HepG2 (cell line): ENCODE results near the gene CATSPERD. TPM values are rescaled to one million over a fixed set of nuclear protein-coding genes. Genes with fewer than 3 reads are reported as not detected.

Experiments used
- ARHGAP35 ChIP-seq: sonication (generic); formaldehyde crosslinking; IDR thresholded peaks from 2 replicates; pipeline ENCODE4 v1.9.0; 2022; ENCODE audit warnings: mild to moderate bottlenecking, inconsistent platforms, moderate library complexity, missing genetic modification reagents, borderline replicate concordance
- HOXA7 ChIP-seq: sonication (generic); formaldehyde crosslinking; IDR thresholded peaks from 2 replicates; pipeline ENCODE4 v1.8.1; 2022; ENCODE audit warnings: mild to moderate bottlenecking, missing genetic modification reagents, moderate library complexity
- JARID2 ChIP-seq: sonication (generic); formaldehyde crosslinking; IDR thresholded peaks from 2 replicates; pipeline ENCODE4 v1.8.1; 2023; ENCODE audit warnings: missing genetic modification reagents, inconsistent platforms; ENCODE audit not compliant: insufficient replicate concordance
- JUN ChIP-seq: sonication (generic); formaldehyde crosslinking; IDR thresholded peaks from 2 replicates; pipeline ENCODE4 v1.4.0; 2020; ENCODE audit warnings: mild to moderate bottlenecking, missing genetic modification reagents
- MYC ChIP-seq: sonication (generic); formaldehyde crosslinking; IDR thresholded peaks from 2 replicates; pipeline ENCODE4 v1.9.0; 2021; ENCODE audit warnings: missing genetic modification reagents, borderline replicate concordance
- NCOA5 ChIP-seq: sonication (generic); formaldehyde crosslinking; IDR thresholded peaks from 2 replicates; pipeline ENCODE4 v1.4.0; 2020; ENCODE audit warnings: missing genetic modification reagents
- NFRKB ChIP-seq: fragments of 450-650 bp; IDR thresholded peaks from 2 replicates; pipeline ENCODE4 v1.6.1; 2017
- RNF2 ChIP-seq: fragments of 450-650 bp; conservative IDR thresholded peaks from 2 replicates; pipeline ENCODE4 v1.6.1; 2016; ENCODE audit warnings: low read depth
- U2AF1 ChIP-seq: fragments of 200-400 bp; formaldehyde crosslinking; optimal IDR thresholded peaks from 2 replicates; pipeline ENCODE3; 2017; ENCODE audit warnings: mild to moderate bottlenecking, low read depth, low read length
- ZNF143 ChIP-seq: sonication (generic); formaldehyde crosslinking; IDR thresholded peaks from 2 replicates; pipeline ENCODE4 v1.4.0; 2020; ENCODE audit warnings: missing genetic modification reagents
- ZNF160 ChIP-seq: sonication (generic); formaldehyde crosslinking; IDR thresholded peaks from 2 replicates; pipeline ENCODE4 v1.8.0; 2022; ENCODE audit warnings: mild to moderate bottlenecking, inconsistent platforms, missing genetic modification reagents
- ZNF496 ChIP-seq: sonication (generic); formaldehyde crosslinking; IDR thresholded peaks from 2 replicates; pipeline ENCODE4 v1.8.1; 2023; ENCODE audit warnings: mild to moderate bottlenecking, moderate library complexity, missing genetic modification reagents; ENCODE audit not compliant: insufficient replicate concordance
- ZNF501 ChIP-seq: sonication (generic); formaldehyde crosslinking; IDR thresholded peaks from 2 replicates; pipeline ENCODE4 v1.5.1; 2020; ENCODE audit warnings: mild to moderate bottlenecking, moderate library complexity, missing genetic modification reagents
- ZNF552 ChIP-seq: sonication (generic); formaldehyde crosslinking; IDR thresholded peaks from 2 replicates; pipeline ENCODE4 v1.9.0; 2022; ENCODE audit warnings: missing genetic modification reagents, mild to moderate bottlenecking, borderline replicate concordance
- ZNF557 ChIP-seq: sonication (generic); formaldehyde crosslinking; IDR thresholded peaks from 2 replicates; pipeline ENCODE4 v1.4.0; 2020; ENCODE audit warnings: missing genetic modification reagents
- ZSCAN12 ChIP-seq: sonication (generic); formaldehyde crosslinking; IDR thresholded peaks from 2 replicates; pipeline ENCODE4 v1.9.0; 2021; ENCODE audit warnings: mild to moderate bottlenecking, missing genetic modification reagents
- polyA plus RNA-seq, 8 experiments: library from polyadenylated mRNA; depleted of rRNA in 3 of 8; stranded (reverse) in 7 of 8; unstranded in 1 of 8; fragments of >200 nt; fragmentation: Illumina TruSeq in 4 of 8; extraction: Trizol in 4 of 8; gene quantifications; 2 replicates each; pipeline versions ENCODE4 v1.2.1 to v1.2.3, GENCODE V29; 2011 to 2016; ENCODE audit warnings: low read depth in 4 of 8, missing spikeins in 1 of 8, mixed read lengths in 1 of 8; ENCODE audit not compliant: insufficient read depth in 1 of 8
- total RNA-seq, 5 experiments: library from RNA; depleted of rRNA; stranded (reverse); fragments of >200 nt; fragmentation: Illumina TruSeq; extraction: Trizol; gene quantifications; 2 replicates each; pipeline ENCODE4 v1.2.3, GENCODE V29; 2016; ENCODE audit warnings: low read depth in 1 of 5
- TF ChIP-seq, protein P1 (sequence below): sonication (generic); formaldehyde crosslinking; IDR thresholded peaks from 2 replicates; pipeline ENCODE4 v1.8.0; 2022; ENCODE audit warnings: missing genetic modification reagents, mild to moderate bottlenecking, inconsistent platforms, borderline replicate concordance
- TF ChIP-seq, protein P2 (sequence below): sonication (generic); formaldehyde crosslinking; IDR thresholded peaks from 2 replicates; pipeline ENCODE4 v1.5.0; 2020; ENCODE audit warnings: missing genetic modification reagents
- TF ChIP-seq, protein P3 (sequence below): sonication (generic); formaldehyde crosslinking; IDR thresholded peaks from 2 replicates; pipeline ENCODE4 v1.4.0; 2020; ENCODE audit warnings: missing genetic modification reagents, borderline replicate concordance
- TF ChIP-seq, protein P4 (sequence below): sonication (generic); formaldehyde crosslinking; IDR thresholded peaks from 2 replicates; pipeline ENCODE4 v1.4.0; 2020; ENCODE audit warnings: mild to moderate bottlenecking, low read depth, missing genetic modification reagents

Gene CATSPERD
- total and polyA plus RNA-seq, 2 of the 13 experiments (the other 11 are each of a cell fraction or from before 2014, with no cell fraction given): 0.04 TPM; not detected in 1

DNA sequence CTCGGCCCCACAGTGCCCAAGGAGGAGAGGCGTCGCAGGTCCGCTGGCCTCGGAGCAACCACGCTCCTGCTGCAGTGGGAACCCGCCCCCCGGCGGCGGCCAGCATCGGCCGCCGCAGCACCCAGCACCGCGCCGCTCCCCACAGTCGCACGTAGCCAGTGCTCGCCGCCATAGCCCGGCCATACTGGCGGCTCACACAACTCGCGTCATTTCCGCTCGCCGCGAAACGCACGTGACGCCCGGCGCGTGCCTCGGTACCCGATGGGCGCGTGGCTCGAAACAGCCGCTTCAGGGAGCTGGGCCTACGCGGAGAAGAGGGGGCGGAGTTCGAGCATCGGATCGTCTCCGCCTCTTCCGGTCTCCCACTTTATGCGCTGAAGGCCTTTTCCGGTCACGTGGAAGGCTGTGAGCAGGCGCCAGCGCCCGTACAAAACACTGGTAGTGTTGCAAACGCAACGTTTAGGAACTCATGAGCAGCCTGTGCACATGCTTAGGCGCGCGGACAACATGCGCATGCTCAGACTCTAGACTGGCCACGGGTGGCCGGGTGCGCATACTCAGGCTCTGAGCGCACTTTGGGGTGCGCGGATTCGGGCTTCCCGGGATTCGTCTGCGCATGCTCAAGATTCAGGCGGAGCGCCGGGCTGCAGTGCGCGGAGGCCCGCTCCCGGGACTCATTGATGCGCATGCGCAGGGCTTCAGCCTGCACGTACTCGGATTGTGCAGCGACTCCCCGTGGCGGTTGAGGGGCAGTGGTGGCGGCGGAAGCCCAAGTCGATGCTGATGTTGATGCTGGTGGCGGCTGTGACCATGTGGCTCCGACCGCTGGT lies at the start of gene CATSPERD, which contains the start of gene LONP1 (continued):
- TF ChIP-seq, protein P1, sequence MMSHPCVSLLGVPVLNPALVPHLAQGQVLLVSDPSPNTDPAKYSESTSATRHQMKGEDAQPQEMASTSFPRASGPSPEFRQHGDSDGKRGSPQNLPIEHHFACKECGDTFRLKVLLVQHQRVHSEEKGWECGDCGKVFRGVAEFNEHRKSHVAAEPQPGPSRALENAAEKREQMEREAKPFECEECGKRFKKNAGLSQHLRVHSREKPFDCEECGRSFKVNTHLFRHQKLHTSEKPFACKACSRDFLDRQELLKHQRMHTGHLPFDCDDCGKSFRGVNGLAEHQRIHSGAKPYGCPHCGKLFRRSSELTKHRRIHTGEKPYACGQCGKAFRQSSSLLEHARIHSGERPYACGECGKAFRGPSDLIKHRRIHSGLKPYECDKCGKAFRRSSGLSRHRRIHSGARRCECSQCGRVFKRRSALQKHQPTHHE (CRISPR knock-in tag): peak; percentile 24; the same call in 1 of the 2 replicates
- no peak for TF ChIP-seq ZNF496 (CRISPR knock-in tag)
- TF ChIP-seq JARID2 (CRISPR knock-in tag): peak; percentile 50
- TF ChIP-seq ARHGAP35 (CRISPR knock-in tag): 0 out of 2 replicates have a peak, but pooled peaks have one; percentile 56
- 0 out of 2 replicates have a peak, but pooled peaks have one; percentile 62 for TF ChIP-seq ZNF557 (CRISPR knock-in tag)
- peak; percentile 92; the same call in 1 of the 2 replicates for TF ChIP-seq RNF2
- peak; percentile 80 for TF ChIP-seq ZNF143 (CRISPR knock-in tag)
- TF ChIP-seq, protein P2, sequence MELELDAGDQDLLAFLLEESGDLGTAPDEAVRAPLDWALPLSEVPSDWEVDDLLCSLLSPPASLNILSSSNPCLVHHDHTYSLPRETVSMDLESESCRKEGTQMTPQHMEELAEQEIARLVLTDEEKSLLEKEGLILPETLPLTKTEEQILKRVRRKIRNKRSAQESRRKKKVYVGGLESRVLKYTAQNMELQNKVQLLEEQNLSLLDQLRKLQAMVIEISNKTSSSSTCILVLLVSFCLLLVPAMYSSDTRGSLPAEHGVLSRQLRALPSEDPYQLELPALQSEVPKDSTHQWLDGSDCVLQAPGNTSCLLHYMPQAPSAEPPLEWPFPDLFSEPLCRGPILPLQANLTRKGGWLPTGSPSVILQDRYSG (CRISPR knock-in tag): 0 out of 2 replicates have a peak, but pooled peaks have one; percentile 25
- TF ChIP-seq U2AF1: peak; percentile 52
- TF ChIP-seq, protein P3, sequence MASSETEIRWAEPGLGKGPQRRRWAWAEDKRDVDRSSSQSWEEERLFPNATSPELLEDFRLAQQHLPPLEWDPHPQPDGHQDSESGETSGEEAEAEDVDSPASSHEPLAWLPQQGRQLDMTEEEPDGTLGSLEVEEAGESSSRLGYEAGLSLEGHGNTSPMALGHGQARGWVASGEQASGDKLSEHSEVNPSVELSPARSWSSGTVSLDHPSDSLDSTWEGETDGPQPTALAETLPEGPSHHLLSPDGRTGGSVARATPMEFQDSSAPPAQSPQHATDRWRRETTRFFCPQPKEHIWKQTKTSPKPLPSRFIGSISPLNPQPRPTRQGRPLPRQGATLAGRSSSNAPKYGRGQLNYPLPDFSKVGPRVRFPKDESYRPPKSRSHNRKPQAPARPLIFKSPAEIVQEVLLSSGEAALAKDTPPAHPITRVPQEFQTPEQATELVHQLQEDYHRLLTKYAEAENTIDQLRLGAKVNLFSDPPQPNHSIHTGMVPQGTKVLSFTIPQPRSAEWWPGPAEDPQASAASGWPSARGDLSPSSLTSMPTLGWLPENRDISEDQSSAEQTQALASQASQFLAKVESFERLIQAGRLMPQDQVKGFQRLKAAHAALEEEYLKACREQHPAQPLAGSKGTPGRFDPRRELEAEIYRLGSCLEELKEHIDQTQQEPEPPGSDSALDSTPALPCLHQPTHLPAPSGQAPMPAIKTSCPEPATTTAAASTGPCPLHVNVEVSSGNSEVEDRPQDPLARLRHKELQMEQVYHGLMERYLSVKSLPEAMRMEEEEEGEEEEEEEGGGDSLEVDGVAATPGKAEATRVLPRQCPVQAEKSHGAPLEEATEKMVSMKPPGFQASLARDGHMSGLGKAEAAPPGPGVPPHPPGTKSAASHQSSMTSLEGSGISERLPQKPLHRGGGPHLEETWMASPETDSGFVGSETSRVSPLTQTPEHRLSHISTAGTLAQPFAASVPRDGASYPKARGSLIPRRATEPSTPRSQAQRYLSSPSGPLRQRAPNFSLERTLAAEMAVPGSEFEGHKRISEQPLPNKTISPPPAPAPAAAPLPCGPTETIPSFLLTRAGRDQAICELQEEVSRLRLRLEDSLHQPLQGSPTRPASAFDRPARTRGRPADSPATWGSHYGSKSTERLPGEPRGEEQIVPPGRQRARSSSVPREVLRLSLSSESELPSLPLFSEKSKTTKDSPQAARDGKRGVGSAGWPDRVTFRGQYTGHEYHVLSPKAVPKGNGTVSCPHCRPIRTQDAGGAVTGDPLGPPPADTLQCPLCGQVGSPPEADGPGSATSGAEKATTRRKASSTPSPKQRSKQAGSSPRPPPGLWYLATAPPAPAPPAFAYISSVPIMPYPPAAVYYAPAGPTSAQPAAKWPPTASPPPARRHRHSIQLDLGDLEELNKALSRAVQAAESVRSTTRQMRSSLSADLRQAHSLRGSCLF (CRISPR knock-in tag): no peak; the same call in 1 of the 2 replicates
- 0 out of 2 replicates have a peak, but pooled peaks have one; percentile 50 for TF ChIP-seq HOXA7 (CRISPR knock-in tag)
- TF ChIP-seq NFRKB: no peak
- peak; percentile 66; the same call in 1 of the 2 replicates for TF ChIP-seq ZNF552 (CRISPR knock-in tag)
- TF ChIP-seq NCOA5 (CRISPR knock-in tag): no peak
- peak; percentile 73; the same call in 1 of the 2 replicates for TF ChIP-seq ZSCAN12 (CRISPR knock-in tag)
- TF ChIP-seq, protein P4, sequence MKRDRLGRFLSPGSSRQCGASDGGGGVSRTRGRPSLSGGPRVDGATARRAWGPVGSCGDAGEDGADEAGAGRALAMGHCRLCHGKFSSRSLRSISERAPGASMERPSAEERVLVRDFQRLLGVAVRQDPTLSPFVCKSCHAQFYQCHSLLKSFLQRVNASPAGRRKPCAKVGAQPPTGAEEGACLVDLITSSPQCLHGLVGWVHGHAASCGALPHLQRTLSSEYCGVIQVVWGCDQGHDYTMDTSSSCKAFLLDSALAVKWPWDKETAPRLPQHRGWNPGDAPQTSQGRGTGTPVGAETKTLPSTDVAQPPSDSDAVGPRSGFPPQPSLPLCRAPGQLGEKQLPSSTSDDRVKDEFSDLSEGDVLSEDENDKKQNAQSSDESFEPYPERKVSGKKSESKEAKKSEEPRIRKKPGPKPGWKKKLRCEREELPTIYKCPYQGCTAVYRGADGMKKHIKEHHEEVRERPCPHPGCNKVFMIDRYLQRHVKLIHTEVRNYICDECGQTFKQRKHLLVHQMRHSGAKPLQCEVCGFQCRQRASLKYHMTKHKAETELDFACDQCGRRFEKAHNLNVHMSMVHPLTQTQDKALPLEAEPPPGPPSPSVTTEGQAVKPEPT: peak; percentile 59; the same call in 1 of the 2 replicates
- peak; percentile 38 for TF ChIP-seq ZNF160 (CRISPR knock-in tag)
- peak; percentile 87; the same call in 1 of the 2 replicates for TF ChIP-seq ZNF501 (CRISPR knock-in tag)
- peak; percentile 98 for TF ChIP-seq MYC (CRISPR knock-in tag)
- peak; percentile 51; the same call in 1 of the 2 replicates for TF ChIP-seq JUN
